Measurements from ENCODE around the gene SLC16A5.

DNA sequence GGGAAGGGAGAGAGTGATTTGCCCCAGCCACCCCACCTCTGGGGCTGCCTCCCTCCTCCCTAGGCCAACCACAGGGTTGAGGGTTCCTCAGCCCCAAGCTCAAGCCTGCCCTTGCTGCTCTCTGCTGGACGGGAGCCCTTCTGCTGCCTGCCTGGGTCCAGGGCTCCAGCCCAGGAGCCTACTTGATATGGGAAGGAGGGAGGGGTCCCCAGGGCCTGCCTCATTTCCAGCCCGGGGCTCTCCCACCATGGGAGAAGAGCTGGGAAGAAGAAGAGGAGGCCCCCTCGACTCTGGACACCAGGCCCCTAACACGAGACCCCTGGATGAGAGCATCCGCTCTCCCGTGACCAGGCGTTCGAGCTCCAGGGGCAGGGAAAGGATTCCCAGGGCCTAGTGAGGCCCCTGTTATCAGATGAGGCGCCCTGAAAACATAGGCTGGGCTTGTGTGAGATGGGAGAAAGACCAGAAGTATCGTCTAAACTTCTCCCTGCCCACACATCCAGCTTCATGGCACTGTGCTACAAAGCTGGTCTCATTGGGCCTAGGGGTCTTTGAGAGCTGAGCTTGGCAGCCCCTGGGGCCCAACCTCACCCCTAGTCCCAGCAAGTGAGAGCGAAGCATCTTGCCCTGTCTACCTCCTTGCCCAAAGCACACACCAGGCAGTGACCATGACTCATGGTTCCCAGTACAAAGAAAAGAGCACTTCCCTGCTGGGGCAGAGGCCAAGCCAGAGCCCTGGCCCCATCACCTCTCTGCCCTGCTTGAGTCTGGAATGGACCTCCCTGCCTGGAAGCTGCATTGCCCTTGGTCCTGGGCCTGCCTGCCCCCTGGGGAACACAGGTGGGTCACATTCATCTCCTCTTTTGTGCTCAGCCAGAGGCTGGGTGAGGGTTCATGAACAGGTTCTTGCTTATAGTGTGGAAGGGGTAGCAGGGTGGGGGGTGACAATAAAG lies 987 bp downstream of the SLC16A5 start:
- TF ChIP-seq, protein P1, sequence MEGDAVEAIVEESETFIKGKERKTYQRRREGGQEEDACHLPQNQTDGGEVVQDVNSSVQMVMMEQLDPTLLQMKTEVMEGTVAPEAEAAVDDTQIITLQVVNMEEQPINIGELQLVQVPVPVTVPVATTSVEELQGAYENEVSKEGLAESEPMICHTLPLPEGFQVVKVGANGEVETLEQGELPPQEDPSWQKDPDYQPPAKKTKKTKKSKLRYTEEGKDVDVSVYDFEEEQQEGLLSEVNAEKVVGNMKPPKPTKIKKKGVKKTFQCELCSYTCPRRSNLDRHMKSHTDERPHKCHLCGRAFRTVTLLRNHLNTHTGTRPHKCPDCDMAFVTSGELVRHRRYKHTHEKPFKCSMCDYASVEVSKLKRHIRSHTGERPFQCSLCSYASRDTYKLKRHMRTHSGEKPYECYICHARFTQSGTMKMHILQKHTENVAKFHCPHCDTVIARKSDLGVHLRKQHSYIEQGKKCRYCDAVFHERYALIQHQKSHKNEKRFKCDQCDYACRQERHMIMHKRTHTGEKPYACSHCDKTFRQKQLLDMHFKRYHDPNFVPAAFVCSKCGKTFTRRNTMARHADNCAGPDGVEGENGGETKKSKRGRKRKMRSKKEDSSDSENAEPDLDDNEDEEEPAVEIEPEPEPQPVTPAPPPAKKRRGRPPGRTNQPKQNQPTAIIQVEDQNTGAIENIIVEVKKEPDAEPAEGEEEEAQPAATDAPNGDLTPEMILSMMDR (IDR thresholded peaks at IDR 0.05): no peak
- TF ChIP-seq EP300 (IDR thresholded peaks at IDR 0.05): no peak
- TF ChIP-seq POLR2A (IDR thresholded peaks at IDR 0.05): no peak

Data from gastroesophageal sphincter (tissue), 3 donors.